ENCODE results near the gene TNRC6B.

GRCh38 chr22:40348025-40348658 lies 170.4 kb downstream of the TNRC6B start:
- TF ChIP-seq CTCF (IDR thresholded peaks at IDR 0.05; ENCODE audit: low read depth, low read length): peak; percentile 75
- no peak for TF ChIP-seq POLR2A (IDR thresholded peaks at IDR 0.05; ENCODE audit: extremely low read depth, insufficient read length)
- TF ChIP-seq, protein P1, sequence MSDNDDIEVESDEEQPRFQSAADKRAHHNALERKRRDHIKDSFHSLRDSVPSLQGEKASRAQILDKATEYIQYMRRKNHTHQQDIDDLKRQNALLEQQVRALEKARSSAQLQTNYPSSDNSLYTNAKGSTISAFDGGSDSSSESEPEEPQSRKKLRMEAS (IDR thresholded peaks at IDR 0.05; ENCODE audit: low read depth, low read length): no peak
- peak; percentile 49; the same call in 1 of the 2 replicates for TF ChIP-seq MYC (IDR thresholded peaks at IDR 0.05; ENCODE audit: low read depth, low read length)
